Smooth muscle cell of the brain vasculature (primary cell): Measurements from ENCODE around the gene EQTN.
"Not testable (repeated sequence)": the region's sequence is repeated elsewhere in the genome, so short reads cannot be mapped to it uniquely, and the experiment has no call there.

Source experiments
- DNase-seq: peaks from one replicate; pipeline ENCODE4 v3.0.0-alpha.2; 2012; ENCODE audit warnings: low read depth, low spot score

The EQTN gene

DNA sequence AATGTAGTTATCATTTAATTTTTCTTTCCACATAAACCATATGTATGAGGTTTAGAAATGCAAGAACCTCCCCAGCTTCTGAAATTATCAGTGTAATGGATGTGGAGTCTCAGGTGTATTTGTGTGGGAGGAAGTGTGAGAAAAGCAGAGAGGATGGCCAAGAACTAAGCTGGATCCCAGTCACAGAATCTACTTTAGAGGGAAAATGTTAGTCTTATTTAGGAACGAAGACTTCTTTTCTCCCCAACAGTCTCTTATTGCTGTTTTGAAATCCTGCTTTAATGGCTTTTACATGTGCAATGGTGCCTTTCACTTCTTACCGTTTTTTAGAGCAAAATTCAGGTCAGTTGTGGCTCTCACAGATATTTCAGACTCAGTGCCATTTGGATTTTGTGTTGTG, 3.0 kb downstream of the EQTN start:
- no peak for DNase-seq

DNA sequence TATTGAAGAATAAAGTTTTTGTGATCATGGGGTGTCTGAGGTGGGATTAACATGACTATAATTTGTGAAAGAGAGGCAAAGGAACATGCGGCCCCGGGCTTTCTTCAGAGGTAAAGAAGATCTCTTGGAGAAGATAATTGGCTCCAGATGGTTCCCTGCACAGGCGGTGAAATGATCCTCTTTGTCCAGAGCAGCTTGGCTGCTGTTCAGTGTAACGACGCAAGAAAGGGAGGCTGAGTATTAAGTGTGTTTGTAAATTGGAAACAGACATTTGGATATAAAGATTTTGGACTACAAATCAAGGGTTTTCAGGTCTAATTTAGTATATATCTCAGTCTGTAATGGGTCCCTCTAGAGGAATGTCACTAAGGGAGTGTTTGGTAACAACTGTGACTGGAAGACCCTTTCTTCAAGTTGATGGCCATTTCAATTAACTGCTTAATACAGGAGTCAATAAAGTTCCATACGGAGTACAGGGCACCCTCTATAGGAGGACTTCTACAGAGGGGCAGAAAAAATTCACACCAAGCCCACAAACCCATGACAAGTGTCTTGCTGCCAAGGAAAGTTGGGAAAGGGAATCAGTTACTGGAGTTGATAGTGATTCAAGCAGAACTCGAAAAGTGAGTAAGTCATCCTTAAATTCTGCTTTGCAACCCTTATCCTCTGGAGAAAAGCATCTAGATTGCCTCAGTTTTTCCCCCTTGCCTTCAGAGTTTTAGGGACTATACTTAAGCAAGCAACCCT, 4.1 kb downstream of the EQTN start:
- no peak for DNase-seq

DNA sequence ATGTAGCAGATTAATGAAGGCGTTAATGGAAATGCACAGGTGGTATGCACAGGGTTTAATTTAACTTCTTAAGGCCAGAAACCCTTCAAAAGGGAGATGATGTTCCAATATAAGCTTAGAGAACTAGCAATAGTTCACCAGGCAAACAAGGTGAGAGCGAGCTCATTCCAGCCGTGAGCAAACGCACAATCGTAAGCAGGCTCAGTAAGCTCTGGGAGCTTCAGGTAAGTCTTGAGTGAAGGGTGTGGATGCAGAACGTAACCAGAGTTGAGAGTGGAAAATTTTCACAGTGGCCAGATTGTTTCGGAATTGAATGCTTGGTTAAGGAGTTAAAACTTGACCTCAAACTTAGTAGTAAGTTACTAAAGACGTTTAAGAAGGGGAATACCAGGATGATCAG, 5.7 kb downstream of the EQTN start:
- no peak for DNase-seq

DNA sequence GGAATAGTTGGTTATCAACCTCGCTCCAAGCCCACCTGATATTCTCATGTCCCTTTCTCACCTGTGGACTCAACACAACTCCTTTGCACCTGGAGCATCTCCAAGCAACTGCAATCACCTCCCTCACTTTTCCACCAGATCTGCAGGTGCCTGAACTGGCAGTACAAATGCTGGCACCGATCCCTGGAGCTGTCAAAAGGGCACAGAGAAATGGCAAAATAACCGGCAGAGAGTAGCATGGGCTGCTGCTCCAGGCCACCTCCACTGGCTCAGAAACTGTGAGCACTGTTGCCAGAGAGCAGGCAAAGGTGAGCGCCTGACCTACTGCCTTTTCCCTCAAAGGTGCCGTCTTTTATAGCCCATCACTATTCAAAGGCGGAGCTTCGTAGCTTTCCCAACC, 14.7 kb downstream of the EQTN start:
- no peak for DNase-seq

DNA sequence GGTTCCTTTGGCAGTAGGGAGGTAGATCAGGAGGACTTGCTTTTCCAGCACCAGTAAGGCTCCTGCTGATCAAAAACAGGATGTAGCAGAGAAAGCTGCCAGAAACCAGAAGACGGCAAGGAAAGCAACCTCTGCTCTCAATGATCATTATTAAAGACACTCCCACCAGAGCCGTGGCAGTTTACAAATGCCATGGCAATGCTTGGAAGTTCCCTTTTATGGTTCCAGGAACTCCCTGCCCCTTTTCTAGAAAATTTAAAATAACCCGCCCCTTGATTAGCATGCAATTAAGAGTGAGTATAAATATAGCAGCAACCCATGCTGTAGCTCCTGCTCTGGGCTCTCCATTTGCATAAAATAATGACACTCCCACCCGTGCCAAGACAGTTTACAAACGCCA, 16.1 kb downstream of the EQTN start:
- DNase-seq = no peak

DNA sequence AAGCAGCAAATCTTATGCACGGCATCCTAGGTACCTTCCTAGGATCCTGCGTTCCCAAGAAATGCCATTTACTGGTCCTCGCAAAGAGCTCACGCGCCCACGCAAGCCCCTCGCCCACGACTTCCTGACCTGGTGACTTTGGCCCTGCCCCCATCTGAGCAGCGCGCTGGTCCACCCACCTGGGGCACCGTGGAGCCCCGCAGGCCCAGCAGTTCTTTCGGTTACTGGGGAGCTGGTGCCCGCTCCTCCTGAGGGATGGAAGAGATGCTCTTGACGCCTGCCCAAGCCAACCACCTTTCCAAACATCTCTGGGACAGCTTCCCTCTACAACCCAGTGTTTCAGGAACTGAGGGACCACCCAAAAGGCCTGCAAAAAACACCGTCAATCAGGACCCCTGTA, 16.7 kb downstream of the EQTN start:
- no peak for DNase-seq

DNA sequence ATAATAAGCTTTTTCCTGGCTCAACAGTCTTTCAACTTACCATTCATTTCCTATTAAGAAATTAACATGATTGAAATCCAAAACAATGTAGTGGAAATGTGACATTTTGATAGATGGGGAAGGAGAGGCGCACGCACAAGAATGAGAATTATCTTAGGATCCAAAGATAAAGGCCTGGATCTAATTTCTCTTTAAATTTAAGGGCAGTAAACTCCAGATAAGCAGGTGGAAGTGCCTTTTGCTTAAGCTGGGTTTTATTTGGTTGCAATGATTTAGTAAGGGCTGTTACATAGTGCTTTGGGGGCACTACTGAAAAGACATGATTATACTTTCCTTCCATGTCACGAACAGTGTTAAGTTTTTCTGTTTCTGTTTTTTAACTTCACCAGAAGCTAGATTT, 17.3 kb downstream of the EQTN start:
- DNase-seq = no peak

DNA sequence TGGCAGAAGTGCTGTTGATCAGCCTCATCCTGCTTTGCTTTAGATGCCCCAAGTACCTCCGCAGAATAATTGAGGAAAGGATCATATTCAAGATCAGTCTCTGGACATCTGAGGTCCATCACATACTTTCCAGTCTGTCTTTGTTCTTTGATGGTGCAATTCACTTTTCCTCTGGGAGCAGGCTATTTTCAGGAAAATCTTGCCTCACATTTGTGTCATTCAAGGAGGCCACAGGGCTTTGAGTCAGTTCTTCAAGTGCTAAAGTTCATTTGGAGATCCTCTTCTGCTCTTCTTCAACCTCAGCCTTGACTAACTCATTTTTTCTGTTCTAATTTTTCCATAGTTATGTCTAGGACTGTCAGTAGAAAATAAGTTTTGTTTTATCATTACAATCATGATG, 18.6 kb downstream of the EQTN start:
- DNase-seq = no peak

DNA sequence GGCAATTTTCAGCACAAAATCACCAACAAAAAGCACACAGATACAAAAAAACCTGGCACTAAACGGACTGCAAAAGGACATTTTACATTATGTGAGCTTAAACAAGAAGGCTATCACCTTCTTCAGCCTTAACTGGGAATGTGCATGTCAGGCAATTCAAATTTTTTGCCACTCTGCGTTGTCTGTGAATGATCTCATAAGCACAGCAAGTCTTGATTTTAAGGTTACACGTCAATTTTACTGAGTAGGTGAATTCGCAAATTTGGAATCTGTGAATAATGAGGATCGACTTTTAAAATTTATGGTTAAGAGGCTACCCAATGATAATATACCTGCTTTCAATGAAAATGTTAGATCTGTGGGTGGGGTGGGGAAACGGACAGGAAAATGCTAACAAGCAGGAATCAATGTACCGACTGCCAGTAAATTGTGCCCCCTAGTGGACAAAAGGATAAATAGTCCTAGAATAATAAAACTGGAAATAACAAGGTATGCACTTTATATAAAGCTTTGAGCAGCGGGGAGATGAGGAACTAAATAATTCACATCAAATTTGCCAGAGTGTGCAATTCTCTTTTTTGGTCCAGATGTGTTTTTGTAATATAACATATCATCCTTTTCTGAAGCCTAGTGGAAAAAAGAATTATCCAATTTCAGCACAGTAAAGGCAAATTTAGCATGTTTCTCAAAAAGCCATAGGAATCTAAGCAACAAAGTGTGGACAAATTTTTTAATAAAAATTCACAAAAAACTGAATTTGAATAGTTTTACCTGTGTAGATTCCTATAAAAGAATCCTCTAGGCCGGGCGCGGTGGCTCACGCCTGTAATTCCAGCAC, 20.5 kb downstream of the EQTN start:
- peak; percentile 51 for DNase-seq

DNA sequence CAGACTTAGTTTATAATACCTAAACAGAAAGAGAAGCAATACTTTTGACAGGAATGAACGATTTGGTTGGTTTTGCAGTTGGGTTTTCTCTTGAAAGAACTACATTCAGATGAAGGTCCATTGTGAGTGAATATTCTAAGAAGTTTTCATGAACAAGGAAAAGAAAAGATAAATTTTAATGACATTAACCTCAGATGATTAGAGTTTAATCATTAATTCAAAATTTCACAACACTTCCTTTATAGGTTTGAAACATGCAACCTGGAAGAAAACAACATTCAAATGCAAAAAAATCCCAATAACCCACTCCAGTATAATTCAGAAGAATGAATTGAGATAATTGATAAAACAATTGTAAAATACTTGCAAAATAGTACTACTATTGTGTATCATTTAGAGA, 23.8 kb downstream of the EQTN start:
- no peak for DNase-seq

DNA sequence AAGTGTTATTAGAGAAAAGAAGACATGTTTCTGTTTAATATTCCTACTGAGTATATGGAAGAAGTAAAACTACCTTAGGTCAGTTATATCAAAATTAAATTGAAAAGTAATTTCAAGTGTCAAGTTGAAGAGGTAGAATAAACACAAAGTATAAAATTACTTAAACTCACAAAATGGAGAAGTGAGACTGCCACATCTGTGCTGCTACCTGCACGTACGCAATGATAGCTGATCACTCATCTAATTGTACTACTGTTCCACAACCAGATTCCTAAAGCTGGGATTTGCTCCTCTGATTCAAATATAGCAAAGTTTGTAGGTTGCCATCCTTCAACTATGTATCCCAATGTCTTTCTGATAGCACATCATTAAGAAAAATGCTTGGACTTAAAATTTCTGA, 24.8 kb downstream of the EQTN start:
- no peak for DNase-seq

DNA sequence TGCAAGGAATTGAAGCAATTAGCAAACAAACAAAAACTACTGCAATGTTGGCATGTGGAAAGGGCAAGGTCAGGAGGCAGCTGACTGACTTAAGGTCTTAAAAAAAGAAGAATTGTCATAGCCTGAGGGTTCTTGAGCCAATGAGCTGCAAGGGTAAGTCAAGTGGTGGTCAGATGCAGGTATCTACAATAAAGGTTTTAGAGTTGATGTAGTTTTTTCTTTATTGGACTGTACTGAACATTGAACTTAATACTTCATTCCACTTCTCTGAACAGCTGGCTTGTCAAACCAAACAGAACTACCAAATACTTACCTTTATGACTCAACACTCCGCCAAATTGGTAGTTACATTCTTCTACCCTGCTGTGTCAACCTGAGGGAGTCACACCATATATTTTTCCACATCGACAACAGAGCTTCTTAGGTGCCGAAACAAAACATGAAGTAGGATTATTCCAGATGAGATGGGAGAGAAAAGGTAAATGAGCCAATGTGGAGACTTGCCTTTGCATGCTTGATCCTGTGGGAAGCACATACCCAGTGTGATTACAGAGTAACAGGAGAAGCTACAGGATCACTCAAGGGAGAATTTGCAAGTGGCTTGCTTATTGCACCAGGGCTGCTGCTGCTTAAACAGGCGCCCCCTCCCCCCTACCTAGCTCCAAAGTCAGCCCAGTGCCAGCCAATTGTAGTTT, 35.3 kb downstream of the EQTN start:
- DNase-seq = no peak

DNA sequence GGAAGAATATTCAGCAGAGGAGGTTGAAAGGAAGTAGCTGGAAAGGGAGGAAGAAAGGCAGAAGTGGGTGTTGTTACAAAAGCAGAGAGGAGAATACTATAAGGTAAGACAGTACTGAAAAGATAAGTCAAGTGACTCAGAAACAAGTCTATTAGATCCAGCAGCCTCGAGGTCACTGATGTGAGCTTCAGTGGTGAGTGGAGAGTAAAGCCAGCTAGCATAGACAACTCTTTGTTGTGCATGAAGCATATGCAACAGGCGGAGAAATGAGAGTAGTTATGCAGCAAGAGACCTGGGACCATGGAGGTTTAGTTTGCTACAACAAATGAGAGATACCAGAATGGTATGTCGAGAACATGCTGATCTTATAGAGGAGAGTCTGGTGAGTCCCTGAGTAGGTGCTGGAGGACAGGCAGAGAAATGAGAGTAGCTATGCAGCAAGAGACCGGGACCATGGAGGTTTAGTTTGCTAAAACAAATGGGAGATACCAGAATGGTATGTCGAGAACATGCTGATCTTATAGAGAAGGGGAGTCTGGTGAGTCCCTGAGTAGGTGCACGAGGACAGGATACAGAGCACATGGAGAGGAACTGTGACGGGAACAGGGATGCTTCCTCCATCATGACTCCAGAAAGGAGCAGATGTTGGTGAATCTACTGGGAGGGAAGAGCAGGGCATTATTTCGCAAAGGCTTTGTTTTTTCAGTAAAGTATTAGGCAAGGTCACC, 36.0 kb downstream of the EQTN start:
- DNase-seq = no peak

DNA sequence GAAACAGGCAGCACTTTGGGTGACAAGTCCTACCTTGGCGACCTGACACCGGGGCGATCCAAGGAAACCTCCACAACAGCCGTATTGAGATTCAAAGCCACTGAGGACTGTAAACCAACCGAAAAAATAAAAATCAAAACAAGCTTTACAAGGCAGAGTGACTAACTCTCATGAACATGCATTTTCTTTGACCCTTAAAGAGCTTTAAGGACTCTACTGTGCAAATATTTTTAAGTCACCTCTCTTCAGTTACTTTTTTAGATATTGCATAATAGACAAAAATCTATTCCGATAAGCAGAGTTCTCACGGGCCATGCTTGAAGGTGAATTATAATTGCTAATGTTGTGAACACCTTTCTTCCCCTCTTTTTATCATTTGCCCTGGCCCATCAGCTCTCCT, 38.3 kb downstream of the EQTN start:
- DNase-seq = no peak

DNA sequence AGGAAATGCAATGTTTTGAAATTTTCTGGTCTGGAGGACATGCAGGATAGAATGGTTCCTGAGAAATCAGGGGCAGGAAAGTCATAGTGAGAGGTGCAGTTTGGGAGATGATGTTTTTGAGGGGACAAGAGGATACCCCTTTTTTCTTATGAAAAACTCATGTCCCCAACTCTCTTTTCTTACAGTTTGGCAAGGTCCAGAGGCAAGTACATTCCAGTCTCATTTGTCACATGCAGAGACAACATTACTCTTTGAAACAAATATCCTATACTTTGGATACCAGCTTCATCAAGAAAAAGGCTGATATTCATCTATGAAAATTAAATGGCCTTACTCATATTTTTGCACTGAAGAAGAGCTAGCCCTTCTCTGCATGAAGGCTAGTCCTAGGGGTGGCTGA, 48.2 kb downstream of the EQTN start:
- DNase-seq = no peak

DNA sequence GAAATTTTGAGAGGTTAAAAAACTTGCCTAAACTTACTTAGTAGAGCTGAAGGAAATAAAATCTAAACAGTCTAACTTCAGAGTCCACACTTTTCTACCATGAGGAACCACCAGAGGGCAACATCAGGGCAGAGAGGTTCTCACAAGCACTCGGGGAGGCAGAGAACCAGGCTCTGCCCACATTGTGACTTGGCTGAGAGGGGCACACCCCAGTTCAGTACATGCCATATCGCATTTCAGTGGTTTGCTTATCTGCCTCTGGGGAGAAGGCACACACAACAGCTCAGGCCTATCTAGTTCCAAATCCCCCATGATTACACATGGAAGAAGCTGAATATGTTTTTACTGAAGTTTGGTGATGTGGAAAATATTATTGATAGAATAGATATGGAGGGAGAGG, 49.2 kb downstream of the EQTN start:
- DNase-seq = peak; percentile 13

DNA sequence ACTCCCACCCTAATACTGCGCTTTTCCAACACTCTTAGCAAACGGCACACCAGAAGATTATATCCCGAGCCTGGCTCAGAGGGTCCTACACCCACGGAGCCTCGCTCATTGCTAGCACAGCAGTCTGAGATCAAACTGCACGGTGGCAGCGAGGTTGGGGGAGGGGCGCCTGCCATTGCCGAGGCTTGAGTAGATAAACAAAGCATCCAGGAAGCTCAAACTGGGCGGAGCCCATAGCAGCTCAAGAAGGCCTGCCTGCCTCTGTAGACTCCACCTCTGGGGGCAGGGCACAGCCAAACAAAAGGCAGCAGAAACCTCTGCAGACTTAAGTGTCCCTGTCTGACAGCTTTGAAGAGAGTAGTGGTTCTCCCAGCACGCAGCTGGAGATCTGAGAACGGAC, 57.3 kb downstream of the EQTN start:
- DNase-seq = not testable (repeated sequence)
